Hematopoietic multipotent progenitor cell treated with erythropoietin and hydrocortisone succinate and interleukin-3 and kit ligand, for 17 days (in vitro differentiated cells): Measurements from ENCODE around the gene SNRNP27.
"Not testable (repeated sequence)": the region's sequence is repeated elsewhere in the genome, so short reads cannot be mapped to it uniquely, and the experiment has no call there.

Source experiments
- DNase-seq: peaks from one replicate; pipeline ENCODE4 v3.0.0-alpha.2; 2015; ENCODE audit warnings: low spot score

The SNRNP27 gene

GRCh38 chr2:69893684-69894551 is at the start of gene SNRNP27:
TSS of gene SNRNP27 (plus strand) at chr2:69893956. CDS start at chr2:69893985, 29 bp downstream.
- DNase-seq: peak; percentile 71

- no peak for DNase-seq
These were observed 49.8 kb upstream of the SNRNP27 start for GRCh38 chr2:69843993-69844392.

GRCh38 chr2:69844560-69844959 is 49.2 kb upstream of the SNRNP27 start:
- no peak for DNase-seq

GRCh38 chr2:69846182-69847067 is 47.3 kb upstream of the SNRNP27 start:
- DNase-seq: no peak

GRCh38 chr2:69847068-69847828 is 46.5 kb upstream of the SNRNP27 start:
- DNase-seq: no peak

GRCh38 chr2:69848186-69848790 is 45.5 kb upstream of the SNRNP27 start:
- no peak for DNase-seq

- no peak for DNase-seq
These were observed 35.5 kb upstream of the SNRNP27 start for GRCh38 chr2:69858261-69858660.

- DNase-seq: no peak
These were observed 30.5 kb upstream of the SNRNP27 start for GRCh38 chr2:69863298-69863697.

- no peak for DNase-seq
These were observed 5.3 kb upstream of the SNRNP27 start for GRCh38 chr2:69888451-69888850.

- DNase-seq: no peak
These were observed 4.5 kb upstream of the SNRNP27 start for GRCh38 chr2:69889302-69889701.

GRCh38 chr2:69890881-69891280 is 2.9 kb upstream of the SNRNP27 start:
- no peak for DNase-seq

- DNase-seq: not testable (repeated sequence)
These were observed 825 bp upstream of the SNRNP27 start for GRCh38 chr2:69892838-69893424.

GRCh38 chr2:69894737-69895136 is 981 bp downstream of the SNRNP27 start:
- DNase-seq: not testable (repeated sequence)

- no peak for DNase-seq
These were observed 8.6 kb downstream of the SNRNP27 start for GRCh38 chr2:69902213-69902922.

- no peak for DNase-seq
These were observed 13.5 kb downstream of the SNRNP27 start for GRCh38 chr2:69907216-69907615.

- peak; percentile 83 for DNase-seq
These were observed 18.3 kb downstream of the SNRNP27 start for GRCh38 chr2:69911985-69912563.

GRCh38 chr2:69914164-69914949 is 20.6 kb downstream of the SNRNP27 start:
- DNase-seq: peak; percentile 100

GRCh38 chr2:69914950-69915945 is 21.5 kb downstream of the SNRNP27 start, which contains the start of gene MXD1:
TSS of gene MXD1 (plus strand) at chr2:69915109. CDS start at chr2:69915331, 222 bp downstream.
- peak; percentile 47 for DNase-seq
